GM18909 (cell line): Measurements from ENCODE around the gene MCM9.

Source experiments
- ATAC-seq: cut with Tn5 transposase; IDR thresholded peaks from one replicate; pipeline ENCODE4 v1.9.1; 2021; ENCODE audit warnings: mild to moderate bottlenecking; ENCODE audit not compliant: unreplicated experiment, poor library complexity

MCM9 gene

DNA sequence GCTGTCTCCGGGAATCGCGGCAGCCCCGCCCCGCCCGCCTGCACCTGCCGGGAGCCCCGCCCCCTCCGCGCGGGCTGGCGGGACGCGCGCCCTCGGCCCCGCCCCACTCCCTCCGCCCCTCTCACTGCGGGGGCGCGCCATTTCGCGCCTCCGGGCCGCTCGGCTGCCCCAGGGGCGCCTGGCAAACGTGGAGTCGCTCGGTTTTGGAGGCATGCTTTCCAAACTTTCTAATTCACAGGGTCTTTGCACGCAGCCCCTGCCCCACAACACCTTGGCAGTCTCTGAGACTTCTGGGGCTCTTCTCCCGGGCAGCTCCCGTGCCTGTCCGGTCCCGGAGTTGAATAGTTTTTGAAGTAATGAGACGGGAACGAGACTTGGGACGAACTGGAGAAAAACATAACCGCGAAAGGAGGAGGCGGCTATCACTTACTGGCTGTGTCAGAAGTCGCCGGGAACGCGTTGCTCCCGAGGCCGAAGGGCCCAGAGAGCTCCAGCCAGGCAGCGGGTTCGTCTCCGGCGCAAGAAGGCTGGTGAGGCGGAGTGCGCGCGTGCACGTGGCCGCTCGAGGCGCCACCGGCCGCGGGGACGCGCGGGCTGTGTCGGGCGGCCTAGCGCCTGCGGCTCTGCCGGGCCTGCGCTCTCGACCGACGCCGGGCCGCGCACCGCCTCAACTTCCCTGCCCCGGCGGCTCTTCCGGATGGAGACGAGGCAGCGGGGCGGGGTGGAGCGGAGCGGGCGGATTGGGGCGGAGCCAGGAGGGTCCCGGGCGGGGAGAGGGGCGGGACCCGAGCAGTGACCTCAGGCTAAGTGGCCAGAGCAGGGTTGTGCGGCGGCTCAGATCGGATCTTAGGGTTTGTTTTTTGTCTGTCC, at the start of gene MCM9:
TSS of gene MCM9 (minus strand) at position 699 of the 870 bp plus-strand sequence. CDS start 3,436 bp downstream, outside the sequence.
- ATAC-seq = peak; percentile 97

DNA sequence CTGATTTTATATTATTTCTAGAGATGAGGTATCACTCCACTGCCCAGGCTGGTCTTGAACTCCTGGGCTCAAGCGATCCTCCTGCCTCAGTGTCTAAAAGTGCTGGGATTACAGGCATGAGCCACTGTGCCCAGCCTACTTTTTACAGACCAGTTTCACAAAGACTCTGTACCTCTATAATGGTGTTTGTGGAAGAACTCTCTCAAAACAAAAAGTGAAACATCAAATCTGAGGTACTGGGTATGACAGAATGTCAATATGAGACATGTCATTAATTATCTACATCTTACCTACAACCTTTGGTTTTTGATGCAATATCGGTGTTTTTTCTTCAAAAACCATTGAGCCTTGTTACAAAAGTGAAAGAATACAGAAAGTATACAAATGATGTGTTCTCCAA, 49.4 kb upstream of the MCM9 start:
- ATAC-seq = no peak

DNA sequence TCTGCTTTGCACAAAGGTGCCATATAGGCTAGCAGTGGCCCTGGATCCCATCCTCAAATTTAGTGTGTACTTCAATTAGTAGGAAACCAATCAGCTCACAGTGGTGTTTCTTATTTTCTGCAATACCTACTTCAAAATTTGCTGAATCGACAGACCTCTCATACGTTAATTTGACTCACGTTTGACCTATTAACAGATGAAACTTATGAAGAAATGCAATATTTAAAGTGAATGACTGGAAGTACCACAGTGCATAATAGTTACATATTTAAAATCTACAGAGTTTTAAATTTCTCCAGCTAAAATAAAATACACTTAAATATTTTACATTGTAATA, 47.6 kb upstream of the MCM9 start:
- ATAC-seq = no peak

DNA sequence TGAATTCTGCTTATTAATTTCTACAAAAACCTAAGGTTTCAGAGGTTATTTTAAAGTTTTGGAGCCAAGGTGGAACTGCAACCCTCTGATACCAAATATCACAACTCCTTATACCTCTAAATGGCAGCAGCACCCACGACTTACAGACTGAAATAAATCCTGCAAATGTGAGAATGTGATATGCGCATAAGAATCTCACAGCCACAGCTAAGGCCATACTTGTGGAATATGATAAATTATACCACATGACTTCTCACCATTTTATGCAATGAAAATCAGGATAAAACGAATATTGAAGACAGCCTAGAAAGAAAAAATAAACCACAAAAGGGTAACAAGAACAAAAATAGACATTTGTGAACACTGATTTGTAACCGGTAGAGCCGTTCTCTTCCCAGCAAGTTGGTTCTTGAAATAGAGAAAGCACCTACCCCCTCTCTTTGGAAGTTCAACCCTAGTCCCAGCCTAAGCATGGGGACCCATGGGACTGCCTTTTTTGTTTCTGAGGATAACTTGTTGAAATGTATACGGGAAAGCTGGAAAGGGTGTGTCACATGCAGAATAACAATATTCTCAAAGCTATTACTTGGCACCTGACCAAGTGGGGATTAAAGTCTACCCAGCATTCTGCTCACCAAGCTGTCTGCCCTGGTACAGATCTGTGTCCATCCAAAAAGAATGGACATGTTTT, 47.1 kb upstream of the MCM9 start:
- ATAC-seq = no peak

DNA sequence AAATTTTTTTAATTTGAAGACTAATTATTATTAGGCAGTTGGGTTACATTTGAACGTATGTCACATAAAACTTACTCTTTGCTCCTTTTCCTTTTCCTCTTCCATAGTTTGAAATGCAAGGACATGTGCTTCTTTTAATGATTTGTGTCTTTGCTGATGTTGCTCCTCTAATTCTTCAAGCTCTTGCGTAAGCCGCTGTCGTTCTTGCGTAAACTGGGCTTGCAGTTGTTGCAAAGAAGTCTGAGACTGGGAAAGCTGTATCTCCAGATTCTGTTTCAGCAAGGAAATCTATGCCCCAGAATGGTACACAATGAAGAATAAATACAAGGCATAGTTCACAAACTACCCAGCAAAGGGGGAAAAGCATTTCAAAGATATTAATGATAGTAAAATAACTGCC, 45.1 kb upstream of the MCM9 start:
- no peak for ATAC-seq

DNA sequence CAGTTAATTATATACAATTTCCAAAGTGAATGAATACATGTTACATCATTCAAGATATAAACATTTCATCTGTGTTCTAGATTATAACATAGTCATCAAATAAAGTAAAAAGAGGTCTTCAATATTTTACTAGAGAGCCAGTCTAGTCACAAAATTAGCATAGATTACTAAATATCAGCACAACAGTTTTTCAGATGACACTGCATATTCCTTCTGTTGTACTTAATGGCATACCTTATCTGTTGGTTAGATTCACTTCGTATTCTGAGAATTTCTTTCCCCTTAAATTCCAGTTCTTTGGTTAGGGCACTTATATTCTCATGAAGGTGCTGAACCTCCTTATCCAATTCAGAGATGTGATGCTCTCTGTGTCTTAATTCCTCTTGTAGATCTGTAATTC, 39.8 kb upstream of the MCM9 start:
- no peak for ATAC-seq

DNA sequence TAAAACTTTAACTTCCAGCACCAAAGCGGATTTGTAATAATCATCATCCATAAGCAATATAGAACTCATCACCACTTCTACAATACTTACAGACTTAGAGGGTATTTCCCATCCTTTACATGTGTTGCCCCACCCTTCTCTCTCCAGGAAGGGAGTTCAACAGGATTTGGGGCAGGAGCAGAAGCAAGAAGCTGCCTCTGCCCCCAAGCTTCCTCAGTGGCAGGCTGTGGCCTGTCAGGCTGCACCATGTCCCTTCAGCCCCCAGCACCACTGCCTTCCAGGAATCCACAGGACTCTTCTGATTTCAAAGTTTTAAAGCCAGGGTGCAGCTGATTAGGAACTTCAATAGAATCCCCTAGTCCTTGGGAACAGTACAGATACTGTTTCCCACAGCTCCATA, 36.7 kb upstream of the MCM9 start:
- ATAC-seq = no peak

DNA sequence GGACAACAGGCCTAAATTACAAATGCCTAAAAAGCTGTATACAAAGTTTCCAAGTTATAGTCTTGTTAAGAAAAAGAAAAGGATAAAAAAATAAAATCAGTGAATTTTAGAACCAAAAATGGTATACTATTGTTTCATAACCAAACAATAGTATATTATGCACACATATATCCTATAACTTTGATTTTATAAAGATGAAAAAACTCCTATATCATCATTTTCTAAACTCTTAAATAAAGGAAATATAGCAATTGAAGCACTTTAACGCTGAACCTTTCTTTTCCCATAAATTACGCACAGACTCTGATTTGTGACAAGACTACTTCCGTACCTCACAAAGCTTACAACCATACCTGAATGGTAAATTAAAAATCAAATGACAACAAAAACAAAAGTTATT, 35.9 kb upstream of the MCM9 start:
- no peak for ATAC-seq

DNA sequence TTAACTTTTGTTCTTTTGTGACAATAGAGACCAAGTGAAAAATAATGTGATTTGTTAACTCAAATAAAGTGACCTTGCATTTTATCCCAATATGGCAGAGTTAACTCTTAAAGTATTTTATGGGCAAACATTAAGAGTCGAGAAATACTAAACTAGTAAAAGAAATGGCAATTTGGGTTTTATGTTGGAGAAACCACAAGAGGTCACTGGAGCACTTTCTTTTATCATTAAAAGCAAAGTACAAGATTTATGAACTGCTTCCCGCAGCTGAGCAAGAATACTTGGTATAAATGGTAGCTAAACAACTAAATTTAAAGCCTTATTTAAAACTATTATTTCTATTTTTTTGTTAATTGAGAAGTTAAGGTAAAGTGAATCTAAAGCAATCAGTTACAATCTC, 33.5 kb upstream of the MCM9 start:
- no peak for ATAC-seq

DNA sequence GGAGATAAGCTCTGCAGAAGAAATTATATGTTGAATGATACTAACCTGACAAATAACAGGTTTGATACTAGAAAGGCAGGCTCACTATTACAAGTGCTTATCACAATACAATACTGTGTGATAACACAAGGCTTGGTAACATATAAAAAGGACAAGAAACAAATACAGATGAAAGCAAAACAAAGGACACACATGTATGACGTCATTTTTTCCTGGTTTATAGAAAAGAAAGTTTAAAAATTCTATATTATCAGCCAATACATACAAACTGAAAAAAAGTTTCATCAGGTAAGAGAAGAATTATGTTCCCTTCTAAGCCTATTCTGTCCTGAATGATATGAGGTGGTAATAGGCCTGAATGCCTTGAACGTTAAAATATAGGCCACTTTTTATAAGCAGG, 32.3 kb upstream of the MCM9 start:
- no peak for ATAC-seq

DNA sequence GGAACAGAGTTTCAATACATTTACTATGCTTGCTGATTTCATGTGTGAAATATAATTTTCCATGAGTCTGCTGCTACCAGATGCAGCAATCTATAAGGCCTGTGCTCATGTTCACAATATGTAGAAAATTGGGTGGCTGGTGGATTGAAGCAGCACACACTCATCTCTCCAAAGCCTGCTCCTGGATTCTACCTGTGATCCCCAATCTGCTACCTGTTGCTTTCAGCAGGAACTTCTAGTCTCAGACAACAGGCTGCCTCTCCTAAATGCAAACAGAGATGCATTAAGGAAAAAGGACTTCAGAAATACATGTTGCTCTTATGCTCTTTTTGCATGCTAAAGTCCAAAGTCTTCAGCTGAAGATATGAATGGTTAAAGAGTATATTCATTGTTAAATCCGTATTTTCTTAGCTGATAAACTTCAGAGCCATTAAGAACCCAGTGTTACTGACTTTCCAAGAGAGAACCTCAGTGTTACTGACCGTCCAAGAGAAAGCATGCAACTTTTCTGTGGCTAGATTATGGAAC, 30.9 kb upstream of the MCM9 start:
- no peak for ATAC-seq

DNA sequence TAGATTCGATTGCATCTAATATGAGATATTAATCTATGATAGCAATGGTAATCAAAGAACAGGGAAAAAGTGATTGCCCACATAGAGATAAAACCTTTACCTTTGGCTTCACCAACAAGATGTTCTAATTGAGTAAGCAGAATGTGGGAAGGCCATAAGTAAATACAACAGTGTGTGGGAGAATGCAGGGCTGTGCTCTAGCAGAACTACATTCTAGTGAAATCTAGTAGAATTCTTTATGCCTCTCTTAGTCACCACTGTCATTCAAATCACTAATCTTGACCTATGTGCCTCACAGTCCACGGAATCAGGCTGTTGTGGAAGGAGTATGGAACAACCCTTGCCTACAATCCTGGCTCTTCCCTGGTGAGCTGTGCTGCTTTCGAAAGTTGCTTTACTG, 30.4 kb upstream of the MCM9 start:
- no peak for ATAC-seq

DNA sequence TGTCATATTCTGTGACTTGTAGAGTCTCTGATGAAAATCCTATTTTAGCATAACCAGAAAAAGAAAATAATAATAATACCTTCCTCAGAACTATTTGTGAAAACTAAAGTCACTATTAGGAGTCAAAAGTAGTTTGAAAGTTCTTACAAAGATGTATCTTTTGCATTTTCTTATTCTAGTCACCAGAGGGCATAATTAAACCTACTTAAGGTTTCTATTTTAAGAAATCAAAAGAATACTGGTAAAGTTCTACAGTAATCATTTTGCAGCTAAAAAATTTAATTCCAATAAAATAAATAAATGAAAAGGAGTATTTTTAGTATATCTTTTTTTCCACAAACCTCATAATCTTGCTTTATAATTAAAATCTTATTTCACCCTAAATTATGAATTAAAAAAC, 28.0 kb upstream of the MCM9 start:
- ATAC-seq = no peak

DNA sequence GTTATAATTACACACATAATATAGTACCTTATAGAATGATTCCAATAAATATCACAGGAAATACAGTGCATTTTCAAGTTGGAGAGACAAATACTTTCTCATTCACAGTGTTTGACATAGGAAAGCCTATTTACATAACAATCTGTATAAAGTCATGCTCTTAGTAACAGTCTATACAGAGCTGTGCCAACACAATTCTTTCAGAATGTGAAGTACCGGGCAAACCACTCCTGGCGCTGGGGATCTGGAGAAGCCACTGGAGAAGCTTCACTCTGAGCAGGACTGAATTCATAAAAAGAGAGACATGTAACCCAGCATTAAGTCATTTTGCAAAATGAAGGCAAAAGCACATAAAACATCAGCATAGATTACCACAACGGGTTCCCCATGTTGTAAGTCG, 24.9 kb upstream of the MCM9 start:
- no peak for ATAC-seq

DNA sequence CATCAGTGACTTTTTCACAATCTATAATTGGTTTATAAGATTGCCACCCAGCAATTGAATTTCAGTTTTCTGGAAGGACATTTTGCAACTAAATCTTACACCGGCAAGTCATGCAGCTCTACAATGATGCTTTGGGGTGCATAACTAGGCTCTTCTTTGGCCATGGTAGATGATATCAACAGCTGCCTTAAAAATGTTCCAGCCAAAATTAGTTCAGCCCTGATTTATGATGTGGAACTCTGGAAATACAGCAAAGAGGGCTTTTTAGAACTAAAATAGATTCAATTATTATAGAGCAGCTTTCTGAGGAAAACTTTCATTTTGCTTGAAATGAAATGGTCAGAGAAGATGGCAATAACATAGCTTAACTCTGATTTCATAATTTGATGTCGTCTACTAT, 18.4 kb upstream of the MCM9 start:
- ATAC-seq = no peak

DNA sequence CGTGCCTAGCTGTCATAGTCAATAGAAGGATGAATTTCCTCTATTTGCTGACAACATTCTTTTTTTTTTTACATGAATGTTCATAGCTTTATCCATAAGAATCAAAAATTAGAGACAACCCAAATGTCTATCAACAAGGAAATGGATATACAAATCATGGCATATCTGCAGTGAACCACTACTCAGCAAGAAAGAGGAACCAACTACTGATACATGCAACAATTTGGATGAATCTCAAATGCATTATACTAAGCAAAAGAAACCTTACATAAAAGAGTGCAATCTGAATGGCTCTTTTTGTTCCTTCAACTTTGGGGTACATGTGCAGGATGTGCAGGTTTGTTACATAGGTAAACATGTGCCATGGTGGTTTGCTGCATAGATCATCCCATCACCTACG, 17.7 kb upstream of the MCM9 start:
- no peak for ATAC-seq

DNA sequence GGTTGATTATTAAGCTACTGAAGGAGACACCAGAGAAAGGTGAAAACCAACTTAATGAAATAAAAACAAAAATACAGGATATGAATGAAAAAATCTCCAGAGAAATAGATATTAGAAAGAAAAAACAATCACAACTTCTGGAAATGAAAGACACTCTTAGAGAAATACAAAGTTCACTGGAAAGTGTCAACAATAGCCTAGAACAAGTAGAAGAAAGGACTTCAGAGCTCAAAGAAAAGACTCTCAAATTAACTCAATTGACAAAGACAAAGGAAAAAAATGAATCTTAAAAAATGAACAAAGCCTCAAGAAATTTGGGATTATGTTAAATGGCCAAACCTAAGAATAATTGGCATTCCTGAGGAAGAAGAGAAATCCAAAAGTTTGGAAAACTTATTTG, 10.3 kb upstream of the MCM9 start:
- no peak for ATAC-seq

DNA sequence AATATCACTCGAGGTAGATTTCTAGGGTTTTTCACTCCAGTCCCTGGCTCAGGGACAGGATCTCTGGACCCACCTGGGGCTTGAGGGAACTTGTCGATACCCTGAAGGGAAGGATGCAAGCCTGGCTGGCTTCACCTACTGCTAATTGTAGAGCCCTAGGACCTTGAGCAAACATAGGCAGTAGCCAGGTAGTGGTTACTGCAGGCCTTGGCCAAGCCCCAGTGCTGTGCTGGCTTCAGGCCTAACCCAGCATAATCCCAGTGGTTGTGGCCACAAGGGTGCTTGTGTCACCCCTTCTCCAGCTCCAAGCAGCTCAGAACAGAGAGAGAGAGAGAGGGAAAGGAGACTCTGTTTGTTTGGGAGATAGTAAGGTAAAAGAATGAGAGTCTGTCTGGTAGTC, 5.8 kb upstream of the MCM9 start:
- no peak for ATAC-seq

DNA sequence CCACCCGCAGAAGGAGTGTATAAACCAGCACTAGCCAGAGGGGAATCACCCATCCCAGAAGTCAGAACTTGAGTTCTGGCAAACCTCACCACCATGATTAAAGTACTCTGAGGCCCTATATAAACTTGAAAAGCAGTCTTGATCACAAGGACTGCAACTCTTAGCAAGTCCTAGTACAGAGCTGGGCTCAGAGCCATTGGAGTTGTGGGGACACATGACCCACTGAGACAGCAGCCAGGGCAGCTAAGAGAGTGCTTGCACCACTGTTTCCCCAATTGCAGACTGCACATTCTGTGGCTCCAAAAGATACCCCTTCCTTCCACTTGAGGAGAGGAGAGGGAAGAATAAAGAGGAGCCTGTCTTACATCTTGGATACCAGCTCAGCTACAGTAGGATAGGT, 4.7 kb upstream of the MCM9 start:
- ATAC-seq = no peak

DNA sequence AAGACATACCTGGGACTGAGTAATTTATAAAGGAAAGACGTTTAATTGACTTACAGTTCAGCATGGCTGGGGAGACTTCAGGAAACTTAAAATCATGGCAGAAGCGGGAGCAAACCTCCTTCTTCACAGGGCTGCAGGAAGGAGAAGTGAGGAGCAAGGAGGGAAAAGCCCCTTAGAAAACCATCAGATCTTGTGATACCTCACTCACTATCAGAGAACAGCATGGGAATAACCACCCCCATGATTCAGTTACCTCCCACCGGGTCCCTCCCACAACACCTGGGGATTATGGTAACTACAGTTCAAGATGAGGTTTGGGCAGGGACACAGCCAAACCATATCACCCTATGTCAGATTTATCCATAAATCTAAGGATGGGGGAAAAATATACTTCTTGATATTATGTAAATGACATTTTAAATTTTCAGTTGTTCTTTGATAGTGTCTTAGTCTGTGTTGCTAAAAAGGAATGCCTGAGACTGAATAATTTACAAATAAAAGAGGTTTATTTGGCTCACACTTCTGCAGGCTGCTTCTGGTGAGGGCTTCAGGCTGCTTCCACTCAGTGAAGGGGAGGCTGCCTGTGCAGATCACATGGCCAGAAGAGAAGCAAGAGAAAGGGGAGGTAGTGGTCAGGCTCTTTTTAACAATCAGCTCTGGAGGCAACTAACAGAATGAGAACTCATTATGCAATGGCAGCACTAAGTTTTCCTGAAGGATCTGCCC, 1.2 kb upstream of the MCM9 start:
- no peak for ATAC-seq

DNA sequence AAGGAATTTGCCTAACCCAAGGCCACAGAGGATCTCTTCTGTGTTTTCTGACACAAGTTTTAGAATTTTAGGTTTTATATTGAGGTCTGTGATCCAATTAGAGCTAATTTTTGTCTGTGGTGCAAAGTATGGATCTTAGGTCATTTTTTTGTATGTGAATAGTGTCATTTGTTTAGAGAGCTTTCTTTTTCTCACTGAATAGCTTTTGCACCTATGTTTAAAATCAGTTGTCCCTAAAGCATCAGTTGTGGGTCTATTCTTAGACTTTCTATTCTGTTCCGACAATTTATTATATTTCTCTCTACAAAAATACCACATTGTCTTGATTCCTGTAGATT, 341 bp upstream of the MCM9 start:
- peak; percentile 7 for ATAC-seq
